Thyroid gland (tissue), 4 donors: ENCODE results near the gene C9orf72. TPM values are rescaled to one million over a fixed set of nuclear protein-coding genes. Genes with fewer than 3 reads are reported as not detected.

Source experiments
- DNase-seq, 2 donors: peaks; one replicate each; pipeline ENCODE4 v3.0.0-alpha.2; 2019
- H3K27ac ChIP-seq, 3 donors: fragments of 200-600 bp; sonication (generic); 1 replicate in 2 of 3; 2 replicates in 1 of 3; pipeline ENCODE4 v1.5.1; 2016 to 2019; ENCODE audit warnings: mild to moderate bottlenecking in 1 of 3, moderate library complexity in 1 of 3
- H3K27me3 ChIP-seq: fragments of 200-600 bp; sonication (generic); one replicate; pipeline ENCODE4 v1.5.1; 2019
- H3K36me3 ChIP-seq, 2 donors: fragments of 200-600 bp; sonication (generic); one replicate each; pipeline ENCODE4 v1.5.1; 2016 to 2019
- H3K4me1 ChIP-seq, 2 donors: fragments of 200-600 bp; sonication (generic); one replicate each; pipeline ENCODE4 v1.5.1; 2017 to 2019
- H3K4me3 ChIP-seq, 3 donors: fragments of 200-600 bp; sonication (generic); replicated peaks in 1 of 3; 1 replicate in 2 of 3; 2 replicates in 1 of 3; pipeline ENCODE4 v1.5.1; 2016; ENCODE audit warnings: mild to moderate bottlenecking in 1 of 3
- H3K9me3 ChIP-seq: fragments of 200-600 bp; sonication (generic); one replicate; pipeline ENCODE4 v1.5.1; 2017
- CTCF ChIP-seq, 6 experiments: fragments of 200-600 bp in 3 of 6; fragments of 450-650 bp in 3 of 6; sonication (generic) in 3 of 6; IDR thresholded peaks; one replicate each; pipeline ENCODE4 v1.5.1; 2016 to 2019; ENCODE audit warnings: antibody characterized with exemption in 6 of 6, mild to moderate bottlenecking in 2 of 6, inconsistent platforms in 1 of 6, moderate library complexity in 1 of 6
- POLR2A ChIP-seq, 2 donors: fragments of 450-650 bp; IDR thresholded peaks; one replicate each; pipeline ENCODE4 v1.6.1; 2017; ENCODE audit warnings: antibody characterized with exemption in 2 of 2, mild to moderate bottlenecking in 2 of 2, moderate library complexity in 1 of 2
- WGBS, 2 donors: methylation state at CpG; one replicate each; pipeline ENCODE4 v1.1.5; 2017; 5-methylcytosine and 5-hydroxymethylcytosine counted together
- intact Hi-C: fragments of 100-400 bp; cut with DNase I; formaldehyde crosslinking; loops from one replicate; pipeline ENCODE4 v1.15.1; 2023
- total RNA-seq, 4 donors: library from RNA; depleted of rRNA; stranded (reverse); fragments of >200 nt; gene quantifications; one replicate each; pipeline ENCODE4 v1.2.3, GENCODE V29; 2016

Gene C9orf72
- total RNA-seq, 4 donors from 2014 or later = 26.1 to 58.0 (median 49.5) TPM

GRCh38 chr9:27554712-27555111 is 18.6 kb downstream of the C9orf72 start:
- 96 to 97% methylated on average over 1 of the region's 1 CpG for whole genome bisulfite sequencing, 2 donors
- no peak for DNase-seq
- H3K27me3 ChIP-seq = no peaks in the 10 kb centered on the region
- no peak overlapping the region for H3K4me3 ChIP-seq
- H3K27ac ChIP-seq = no peak overlapping the region
- H3K4me1 ChIP-seq = no peaks in the 10 kb centered on the region
- H3K36me3 ChIP-seq = peaks cover 7 to 20% of the 10 kb centered on the region in 2 donors
- no peaks in the 10 kb centered on the region for H3K9me3 ChIP-seq
- intact Hi-C loops = no loop called here
- no peak for TF ChIP-seq POLR2A (IDR thresholded peaks at IDR 0.05)

GRCh38 chr9:27549196-27549755 is 24.0 kb downstream of the C9orf72 start:
- Histone ChIP-seq H3K9me3 (no peaks in the 10 kb centered on the region), H3K27ac (no peak overlapping the region), H3K4me1 (peaks cover 5 to 11% of the 10 kb centered on the region in 2 donors), H3K27me3 (no peaks in the 10 kb centered on the region), H3K4me3 (no peak overlapping the region), H3K36me3 (peaks cover 0 to 2% of the 10 kb centered on the region in 2 donors)
- 83 to 88% methylated on average over 4 of the region's 4 CpGs for WGBS, 2 donors
- DNase-seq = no peak
- TF ChIP-seq POLR2A (IDR thresholded peaks at IDR 0.05) = no peak
- TF ChIP-seq CTCF (IDR thresholded peaks at IDR 0.05) = no peak
- intact Hi-C loops = no loop called here

- Histone ChIP-seq H3K4me1 (peaks cover 7 to 12% of the 10 kb centered on the region in 2 donors), H3K9me3 (no peaks in the 10 kb centered on the region), H3K27me3 (no peaks in the 10 kb centered on the region), H3K4me3 (no peak overlapping the region), H3K27ac (peak overlapping the region in 1 of 3 donors; percentile 30), H3K36me3 (peaks cover 0 to 2% of the 10 kb centered on the region in 2 donors)
- no peak for DNase-seq
- WGBS, 2 donors = 49 to 54% methylated on average over 10 of the region's 10 CpGs
- TF ChIP-seq CTCF (IDR thresholded peaks at IDR 0.05) = peak in 5 of 6 experiments; percentile 20 to 83 (median 49)
- no peak for TF ChIP-seq POLR2A (IDR thresholded peaks at IDR 0.05)
- intact Hi-C loops = no loop called here
Observed at GRCh38 chr9:27548055-27548741, 25.1 kb downstream of the C9orf72 start.

- no peaks in the 10 kb centered on the region for H3K9me3 ChIP-seq
- peaks cover 0 to 2% of the 10 kb centered on the region in 2 donors for H3K36me3 ChIP-seq
- H3K27me3 ChIP-seq = no peaks in the 10 kb centered on the region
- H3K4me3 ChIP-seq = no peak overlapping the region
- intact Hi-C loops = no loop called here
- no peak for DNase-seq
- no peak overlapping the region for H3K27ac ChIP-seq
- TF ChIP-seq POLR2A (IDR thresholded peaks at IDR 0.05) (no peak), CTCF (IDR thresholded peaks at IDR 0.05) (no peak)
- WGBS, 2 donors = 95 to 97% methylated on average over 3 of the region's 3 CpGs
- H3K4me1 ChIP-seq = peaks cover 33 to 39% of the 10 kb centered on the region in 2 donors
Observed at GRCh38 chr9:27545471-27545870, 27.8 kb downstream of the C9orf72 start.

- no peaks in the 10 kb centered on the region for H3K36me3 ChIP-seq
- H3K4me3 ChIP-seq = no peak overlapping the region
- H3K27ac ChIP-seq = peak overlapping the region; percentile 54 to 91 (median 85)
- intact Hi-C loops = no loop called here
- WGBS, 2 donors = 68 to 84% methylated on average over 2 of the region's 2 CpGs
- H3K4me1 ChIP-seq = peaks cover 47 to 60% of the 10 kb centered on the region in 2 donors
- TF ChIP-seq POLR2A (IDR thresholded peaks at IDR 0.05) (peak in 1 of 2 donors; percentile 13), CTCF (IDR thresholded peaks at IDR 0.05) (no peak)
- no peaks in the 10 kb centered on the region for H3K9me3 ChIP-seq
- no peaks in the 10 kb centered on the region for H3K27me3 ChIP-seq
- peak in 1 of 2 donors; percentile 56 for DNase-seq
Observed at GRCh38 chr9:27542508-27542907, 30.8 kb downstream of the C9orf72 start.
